Activated naive CD4-positive, alpha-beta T cell treated with Interleukin-2 at 50 U/mL for 16 hours (primary cell): ENCODE results near the gene BCAR3.
"Not testable (repeated sequence)": the region's sequence is repeated elsewhere in the genome, so short reads cannot be mapped to it uniquely, and the experiment has no call there.

Experiments
- DNase-seq: peaks from one replicate; pipeline ENCODE4 v3.0.0-alpha.2; 2020

BCAR3 gene

GRCh38 chr1:93573940-93574469 is 107.6 kb downstream of the BCAR3 start:
- DNase-seq, result no peak

GRCh38 chr1:93571623-93572310 is 109.9 kb downstream of the BCAR3 start:
- DNase-seq, result no peak

GRCh38 chr1:93569489-93569888 is 112.1 kb downstream of the BCAR3 start:
- no peak for DNase-seq

GRCh38 chr1:93567255-93567918 is 114.2 kb downstream of the BCAR3 start:
- no peak for DNase-seq

GRCh38 chr1:93566227-93566626 is 115.4 kb downstream of the BCAR3 start:
- DNase-seq, result no peak

GRCh38 chr1:93565496-93566206 is 116.0 kb downstream of the BCAR3 start:
- DNase-seq, result no peak

- no peak for DNase-seq
Observed at GRCh38 chr1:93559695-93560094, 121.9 kb downstream of the BCAR3 start.

- no peak for DNase-seq
Observed at GRCh38 chr1:93559045-93559444, 122.6 kb downstream of the BCAR3 start.

- DNase-seq, result no peak
Observed at GRCh38 chr1:93556291-93556690, 125.3 kb downstream of the BCAR3 start.

- no peak for DNase-seq
Observed at GRCh38 chr1:93554883-93555872, 126.5 kb downstream of the BCAR3 start.

- DNase-seq, result not testable (repeated sequence)
Observed at GRCh38 chr1:93553886-93554490, 127.6 kb downstream of the BCAR3 start.

- DNase-seq, result no peak
Observed at GRCh38 chr1:93552741-93553455, 128.7 kb downstream of the BCAR3 start.

GRCh38 chr1:93549811-93550210 is 131.8 kb downstream of the BCAR3 start:
- DNase-seq, result no peak

GRCh38 chr1:93549131-93549530 is 132.5 kb downstream of the BCAR3 start:
- DNase-seq, result no peak

- DNase-seq, result no peak
Observed at GRCh38 chr1:93546162-93546863, 135.3 kb downstream of the BCAR3 start.

- DNase-seq, result no peak
Observed at GRCh38 chr1:93542398-93542797, 139.2 kb downstream of the BCAR3 start.

GRCh38 chr1:93541045-93541444 is 140.6 kb downstream of the BCAR3 start:
- no peak for DNase-seq

- no peak for DNase-seq
Observed at GRCh38 chr1:93537924-93538323, 143.7 kb downstream of the BCAR3 start.

- DNase-seq, result no peak
Observed at GRCh38 chr1:93537396-93537795, 144.2 kb downstream of the BCAR3 start.

- no peak for DNase-seq
Observed at GRCh38 chr1:93533677-93534076, 148.0 kb downstream of the BCAR3 start.
